Gastrocnemius medialis (tissue), 4 donors: ENCODE data around the gene SF1.

Experiments
- CTCF ChIP-seq, 5 experiments: fragments of 450-650 bp in 3 of 5; fragments of 200-600 bp in 2 of 5; sonication (generic) in 2 of 5; IDR thresholded peaks in 4 of 5; conservative IDR thresholded peaks in 1 of 5; 1 replicate in 4 of 5; 2 replicates in 1 of 5; pipeline ENCODE4 v1.5.1; 2016 to 2019; ENCODE audit warnings: antibody characterized with exemption in 5 of 5, mild to moderate bottlenecking in 3 of 5, moderate library complexity in 3 of 5
- POLR2A ChIP-seq, 2 donors: fragments of 450-650 bp; IDR thresholded peaks; one replicate each; pipeline ENCODE4 v1.6.1; 2017; ENCODE audit warnings: antibody characterized with exemption in 2 of 2, mild to moderate bottlenecking in 2 of 2, moderate library complexity in 2 of 2

GRCh38 chr11:64776875-64777274, 1.5 kb downstream of the SF1 start:
- no peak for TF ChIP-seq POLR2A (IDR thresholded peaks at IDR 0.05)
- TF ChIP-seq CTCF (IDR thresholded peaks at IDR 0.05 in 4 of 5, conservative IDR thresholded peaks at IDR 0.05 in 1 of 5) = no peak
